K562 (cell line): ENCODE results near the gene CFDP1. TPM values are rescaled to one million over a fixed set of nuclear protein-coding genes. Genes with fewer than 3 reads are reported as not detected.

ENCODE experiments used
- HDGF ChIP-seq: fragments of 450-650 bp; IDR thresholded peaks from 2 replicates; pipeline ENCODE4 v1.6.1; 2016
- ZNF778 ChIP-seq: fragments of 450-650 bp; formaldehyde crosslinking; IDR thresholded peaks from 2 replicates; pipeline ENCODE4 v1.4.0; 2020; ENCODE audit warnings: mild to moderate bottlenecking, moderate library complexity
- polyA plus RNA-seq, 8 experiments: library from polyadenylated mRNA; depleted of rRNA in 4 of 8; stranded (reverse) in 5 of 8; unstranded in 3 of 8; fragments of >200 nt; fragmentation: Nextera tagmentation in 2 of 8; fragmentation: Illumina TruSeq in 1 of 8; extraction: Ambion mirVana in 2 of 8; extraction: Trizol in 1 of 8; gene quantifications; 2 replicates each; pipeline versions ENCODE4 v1.2.1 to v1.2.3, GENCODE V29; 2011 to 2014; ENCODE audit warnings: inconsistent platforms in 1 of 8, missing spikeins in 1 of 8
- total RNA-seq, 7 experiments: library from RNA; depleted of rRNA in 6 of 7; stranded (reverse); fragments of >200 nt in 6 of 7; fragmentation: Illumina TruSeq in 2 of 7; extraction: Trizol in 2 of 7; gene quantifications; 2 replicates each; pipeline versions ENCODE4 v1.2.1 to v1.2.3, GENCODE V29; 2011 to 2021; ENCODE audit warnings: low replicate concordance in 1 of 7
- TF ChIP-seq, protein P1 (sequence below), 2 experiments: fragments of 450-650 bp; formaldehyde crosslinking in 1 of 2; IDR thresholded peaks; 2 replicates each; pipeline versions ENCODE4 v1.4.0 to v1.6.1; 2014 to 2020; ENCODE audit warnings: mild to moderate bottlenecking in 2 of 2, borderline replicate concordance in 1 of 2, low read depth in 1 of 2
- TF ChIP-seq, protein P2 (sequence below): fragments of 200-600 bp; sonication (generic); IDR thresholded peaks from one replicate; pipeline ENCODE4 v1.6.1; 2012; ENCODE audit warnings: mild to moderate bottlenecking, low read depth, low read length, inconsistent platforms
- TF ChIP-seq, protein P3 (sequence below): fragments of 450-650 bp; formaldehyde crosslinking; IDR thresholded peaks from 2 replicates; pipeline ENCODE4 v1.4.0; 2020; ENCODE audit warnings: mild to moderate bottlenecking, moderate library complexity

Gene CFDP1
- total and polyA plus RNA-seq, 9 of the 15 experiments (the other 6 are each of a cell fraction or from before 2014, with no cell fraction given) = 31.5 to 78.4 (median 61.7) TPM

DNA sequence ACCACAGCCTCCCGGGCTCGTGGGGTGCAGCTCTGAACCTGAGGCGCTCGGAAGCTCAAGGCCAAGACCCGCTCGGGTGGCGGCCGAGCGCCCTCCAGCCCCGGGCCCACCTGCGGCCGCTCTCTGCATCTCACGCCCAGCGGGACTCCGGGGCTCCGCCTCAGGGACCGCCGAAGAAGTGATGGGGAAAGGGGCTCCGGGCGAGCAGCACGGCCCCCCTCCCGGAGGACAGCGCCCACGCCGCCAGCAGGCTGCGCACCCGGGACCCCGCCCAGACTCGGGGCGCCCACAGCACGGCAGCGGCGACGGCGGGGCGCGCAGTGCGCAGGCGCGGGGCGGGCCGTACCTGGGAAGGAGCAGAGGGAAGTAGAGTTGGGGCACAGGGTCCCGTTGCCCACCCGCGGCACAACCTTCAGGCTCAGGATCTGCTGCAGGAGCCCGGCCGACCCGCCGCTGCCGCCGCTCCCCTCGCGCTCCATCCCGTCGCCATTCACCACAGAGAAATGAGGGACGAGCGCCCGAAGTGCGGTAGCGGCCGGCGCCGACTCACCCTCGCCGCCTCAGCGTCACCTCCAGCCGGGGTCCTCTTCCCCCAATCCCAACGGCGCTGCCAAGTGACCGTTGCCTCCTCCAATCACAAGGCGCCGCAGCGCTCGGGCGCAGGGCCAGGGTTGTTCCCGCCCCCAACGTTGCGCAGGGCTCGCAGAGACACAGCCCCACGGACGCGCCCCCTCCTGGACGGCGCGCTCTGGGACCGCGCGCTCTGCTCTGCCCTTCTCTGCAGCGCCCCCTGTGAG lies 31.0 kb upstream of the CFDP1 start, which contains the start of gene TMEM170A (continued):
- TF ChIP-seq, protein P1, sequence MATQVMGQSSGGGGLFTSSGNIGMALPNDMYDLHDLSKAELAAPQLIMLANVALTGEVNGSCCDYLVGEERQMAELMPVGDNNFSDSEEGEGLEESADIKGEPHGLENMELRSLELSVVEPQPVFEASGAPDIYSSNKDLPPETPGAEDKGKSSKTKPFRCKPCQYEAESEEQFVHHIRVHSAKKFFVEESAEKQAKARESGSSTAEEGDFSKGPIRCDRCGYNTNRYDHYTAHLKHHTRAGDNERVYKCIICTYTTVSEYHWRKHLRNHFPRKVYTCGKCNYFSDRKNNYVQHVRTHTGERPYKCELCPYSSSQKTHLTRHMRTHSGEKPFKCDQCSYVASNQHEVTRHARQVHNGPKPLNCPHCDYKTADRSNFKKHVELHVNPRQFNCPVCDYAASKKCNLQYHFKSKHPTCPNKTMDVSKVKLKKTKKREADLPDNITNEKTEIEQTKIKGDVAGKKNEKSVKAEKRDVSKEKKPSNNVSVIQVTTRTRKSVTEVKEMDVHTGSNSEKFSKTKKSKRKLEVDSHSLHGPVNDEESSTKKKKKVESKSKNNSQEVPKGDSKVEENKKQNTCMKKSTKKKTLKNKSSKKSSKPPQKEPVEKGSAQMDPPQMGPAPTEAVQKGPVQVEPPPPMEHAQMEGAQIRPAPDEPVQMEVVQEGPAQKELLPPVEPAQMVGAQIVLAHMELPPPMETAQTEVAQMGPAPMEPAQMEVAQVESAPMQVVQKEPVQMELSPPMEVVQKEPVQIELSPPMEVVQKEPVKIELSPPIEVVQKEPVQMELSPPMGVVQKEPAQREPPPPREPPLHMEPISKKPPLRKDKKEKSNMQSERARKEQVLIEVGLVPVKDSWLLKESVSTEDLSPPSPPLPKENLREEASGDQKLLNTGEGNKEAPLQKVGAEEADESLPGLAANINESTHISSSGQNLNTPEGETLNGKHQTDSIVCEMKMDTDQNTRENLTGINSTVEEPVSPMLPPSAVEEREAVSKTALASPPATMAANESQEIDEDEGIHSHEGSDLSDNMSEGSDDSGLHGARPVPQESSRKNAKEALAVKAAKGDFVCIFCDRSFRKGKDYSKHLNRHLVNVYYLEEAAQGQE (IDR thresholded peaks at IDR 0.05; ENCODE audit: borderline replicate concordance) = peak; percentile 75
- TF ChIP-seq, protein P1 (CRISPR knock-in tag; IDR thresholded peaks at IDR 0.05; ENCODE audit: low read depth) = peak; percentile 74; the same call in 1 of the 2 replicates
- TF ChIP-seq, protein P2, sequence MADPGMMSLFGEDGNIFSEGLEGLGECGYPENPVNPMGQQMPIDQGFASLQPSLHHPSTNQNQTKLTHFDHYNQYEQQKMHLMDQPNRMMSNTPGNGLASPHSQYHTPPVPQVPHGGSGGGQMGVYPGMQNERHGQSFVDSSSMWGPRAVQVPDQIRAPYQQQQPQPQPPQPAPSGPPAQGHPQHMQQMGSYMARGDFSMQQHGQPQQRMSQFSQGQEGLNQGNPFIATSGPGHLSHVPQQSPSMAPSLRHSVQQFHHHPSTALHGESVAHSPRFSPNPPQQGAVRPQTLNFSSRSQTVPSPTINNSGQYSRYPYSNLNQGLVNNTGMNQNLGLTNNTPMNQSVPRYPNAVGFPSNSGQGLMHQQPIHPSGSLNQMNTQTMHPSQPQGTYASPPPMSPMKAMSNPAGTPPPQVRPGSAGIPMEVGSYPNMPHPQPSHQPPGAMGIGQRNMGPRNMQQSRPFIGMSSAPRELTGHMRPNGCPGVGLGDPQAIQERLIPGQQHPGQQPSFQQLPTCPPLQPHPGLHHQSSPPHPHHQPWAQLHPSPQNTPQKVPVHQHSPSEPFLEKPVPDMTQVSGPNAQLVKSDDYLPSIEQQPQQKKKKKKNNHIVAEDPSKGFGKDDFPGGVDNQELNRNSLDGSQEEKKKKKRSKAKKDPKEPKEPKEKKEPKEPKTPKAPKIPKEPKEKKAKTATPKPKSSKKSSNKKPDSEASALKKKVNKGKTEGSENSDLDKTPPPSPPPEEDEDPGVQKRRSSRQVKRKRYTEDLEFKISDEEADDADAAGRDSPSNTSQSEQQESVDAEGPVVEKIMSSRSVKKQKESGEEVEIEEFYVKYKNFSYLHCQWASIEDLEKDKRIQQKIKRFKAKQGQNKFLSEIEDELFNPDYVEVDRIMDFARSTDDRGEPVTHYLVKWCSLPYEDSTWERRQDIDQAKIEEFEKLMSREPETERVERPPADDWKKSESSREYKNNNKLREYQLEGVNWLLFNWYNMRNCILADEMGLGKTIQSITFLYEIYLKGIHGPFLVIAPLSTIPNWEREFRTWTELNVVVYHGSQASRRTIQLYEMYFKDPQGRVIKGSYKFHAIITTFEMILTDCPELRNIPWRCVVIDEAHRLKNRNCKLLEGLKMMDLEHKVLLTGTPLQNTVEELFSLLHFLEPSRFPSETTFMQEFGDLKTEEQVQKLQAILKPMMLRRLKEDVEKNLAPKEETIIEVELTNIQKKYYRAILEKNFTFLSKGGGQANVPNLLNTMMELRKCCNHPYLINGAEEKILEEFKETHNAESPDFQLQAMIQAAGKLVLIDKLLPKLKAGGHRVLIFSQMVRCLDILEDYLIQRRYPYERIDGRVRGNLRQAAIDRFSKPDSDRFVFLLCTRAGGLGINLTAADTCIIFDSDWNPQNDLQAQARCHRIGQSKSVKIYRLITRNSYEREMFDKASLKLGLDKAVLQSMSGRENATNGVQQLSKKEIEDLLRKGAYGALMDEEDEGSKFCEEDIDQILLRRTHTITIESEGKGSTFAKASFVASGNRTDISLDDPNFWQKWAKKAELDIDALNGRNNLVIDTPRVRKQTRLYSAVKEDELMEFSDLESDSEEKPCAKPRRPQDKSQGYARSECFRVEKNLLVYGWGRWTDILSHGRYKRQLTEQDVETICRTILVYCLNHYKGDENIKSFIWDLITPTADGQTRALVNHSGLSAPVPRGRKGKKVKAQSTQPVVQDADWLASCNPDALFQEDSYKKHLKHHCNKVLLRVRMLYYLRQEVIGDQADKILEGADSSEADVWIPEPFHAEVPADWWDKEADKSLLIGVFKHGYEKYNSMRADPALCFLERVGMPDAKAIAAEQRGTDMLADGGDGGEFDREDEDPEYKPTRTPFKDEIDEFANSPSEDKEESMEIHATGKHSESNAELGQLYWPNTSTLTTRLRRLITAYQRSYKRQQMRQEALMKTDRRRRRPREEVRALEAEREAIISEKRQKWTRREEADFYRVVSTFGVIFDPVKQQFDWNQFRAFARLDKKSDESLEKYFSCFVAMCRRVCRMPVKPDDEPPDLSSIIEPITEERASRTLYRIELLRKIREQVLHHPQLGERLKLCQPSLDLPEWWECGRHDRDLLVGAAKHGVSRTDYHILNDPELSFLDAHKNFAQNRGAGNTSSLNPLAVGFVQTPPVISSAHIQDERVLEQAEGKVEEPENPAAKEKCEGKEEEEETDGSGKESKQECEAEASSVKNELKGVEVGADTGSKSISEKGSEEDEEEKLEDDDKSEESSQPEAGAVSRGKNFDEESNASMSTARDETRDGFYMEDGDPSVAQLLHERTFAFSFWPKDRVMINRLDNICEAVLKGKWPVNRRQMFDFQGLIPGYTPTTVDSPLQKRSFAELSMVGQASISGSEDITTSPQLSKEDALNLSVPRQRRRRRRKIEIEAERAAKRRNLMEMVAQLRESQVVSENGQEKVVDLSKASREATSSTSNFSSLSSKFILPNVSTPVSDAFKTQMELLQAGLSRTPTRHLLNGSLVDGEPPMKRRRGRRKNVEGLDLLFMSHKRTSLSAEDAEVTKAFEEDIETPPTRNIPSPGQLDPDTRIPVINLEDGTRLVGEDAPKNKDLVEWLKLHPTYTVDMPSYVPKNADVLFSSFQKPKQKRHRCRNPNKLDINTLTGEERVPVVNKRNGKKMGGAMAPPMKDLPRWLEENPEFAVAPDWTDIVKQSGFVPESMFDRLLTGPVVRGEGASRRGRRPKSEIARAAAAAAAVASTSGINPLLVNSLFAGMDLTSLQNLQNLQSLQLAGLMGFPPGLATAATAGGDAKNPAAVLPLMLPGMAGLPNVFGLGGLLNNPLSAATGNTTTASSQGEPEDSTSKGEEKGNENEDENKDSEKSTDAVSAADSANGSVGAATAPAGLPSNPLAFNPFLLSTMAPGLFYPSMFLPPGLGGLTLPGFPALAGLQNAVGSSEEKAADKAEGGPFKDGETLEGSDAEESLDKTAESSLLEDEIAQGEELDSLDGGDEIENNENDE = no peak
- TF ChIP-seq, protein P3, sequence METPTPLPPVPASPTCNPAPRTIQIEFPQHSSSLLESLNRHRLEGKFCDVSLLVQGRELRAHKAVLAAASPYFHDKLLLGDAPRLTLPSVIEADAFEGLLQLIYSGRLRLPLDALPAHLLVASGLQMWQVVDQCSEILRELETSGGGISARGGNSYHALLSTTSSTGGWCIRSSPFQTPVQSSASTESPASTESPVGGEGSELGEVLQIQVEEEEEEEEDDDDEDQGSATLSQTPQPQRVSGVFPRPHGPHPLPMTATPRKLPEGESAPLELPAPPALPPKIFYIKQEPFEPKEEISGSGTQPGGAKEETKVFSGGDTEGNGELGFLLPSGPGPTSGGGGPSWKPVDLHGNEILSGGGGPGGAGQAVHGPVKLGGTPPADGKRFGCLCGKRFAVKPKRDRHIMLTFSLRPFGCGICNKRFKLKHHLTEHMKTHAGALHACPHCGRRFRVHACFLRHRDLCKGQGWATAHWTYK (CRISPR knock-in tag) = 0 out of 2 replicates have a peak, but pooled peaks have one; percentile 18
- TF ChIP-seq HDGF (no peak), ZNF778 (CRISPR knock-in tag) (no peak)
